B cell (primary cell): ENCODE data around the gene LAMA1. TPM values are rescaled to one million over a fixed set of nuclear protein-coding genes. Genes with fewer than 3 reads are reported as not detected.

ENCODE experiments used
- ATAC-seq: fragments of 200-7000 bp; cut with Tn5 transposase; one replicate; pipeline ENCODE4 v1.10.0; 2021; ENCODE audit warnings: low read depth, mild to moderate bottlenecking, moderate number of reproducible peaks, moderate library complexity
- CTCF ChIA-PET: fragments of 350-600 bp; sonication (Branson Sonifier 250); formaldehyde crosslinking; loops from one replicate; lab custom pipeline; 2021; ENCODE audit warnings: antibody characterized with exemption, inconsistent platforms; lab: Charles Lee
- POLR2A ChIA-PET: fragments of 350-600 bp; sonication (Branson Sonifier 250); formaldehyde crosslinking; loops from one replicate; lab custom pipeline; 2021; ENCODE audit warnings: antibody characterized with exemption; lab: Charles Lee
- DNase-seq: peaks from one replicate; pipeline ENCODE4 v3.0.0; 2013
- H2AFZ ChIP-seq: 2 replicates; pipeline ENCODE4 v1.6.1; 2012; ENCODE audit warnings: mild to moderate bottlenecking, low read depth, low read length; ENCODE audit not compliant: insufficient read depth, poor library complexity, severe bottlenecking
- H3K27ac ChIP-seq, 2 donors: 1 replicate in 1 of 2; 2 replicates in 1 of 2; pipeline ENCODE4 v1.5.1; 2012 to 2013; ENCODE audit warnings: low read length in 2 of 2, mild to moderate bottlenecking in 2 of 2, moderate library complexity in 1 of 2
- H3K27me3 ChIP-seq, 4 experiments: fragments of 200-600 bp in 1 of 4; sonication (generic) in 1 of 4; replicated peaks in 1 of 4; 1 replicate in 2 of 4; 2 replicates in 2 of 4; pipeline versions ENCODE4 v1.6.1 to v1.7.0; 2013 to 2016; ENCODE audit warnings: low read length in 3 of 4, mild to moderate bottlenecking in 2 of 4, mixed read lengths in 1 of 4, moderate library complexity in 1 of 4; ENCODE audit not compliant: insufficient read depth in 4 of 4, control insufficient read depth in 3 of 4; ENCODE audit errors: control extremely low read depth in 1 of 4
- H3K36me3 ChIP-seq, 2 experiments: replicated peaks in 1 of 2; 1 replicate in 1 of 2; 2 replicates in 1 of 2; pipeline versions ENCODE4 v1.6.1 to v1.7.1; 2013; ENCODE audit warnings: low read length in 1 of 2; ENCODE audit not compliant: insufficient read depth in 2 of 2, control insufficient read depth in 1 of 2; ENCODE audit errors: control extremely low read depth in 1 of 2, extremely low read depth in 1 of 2
- H3K4me1 ChIP-seq, 2 donors: fragments of 200-600 bp in 1 of 2; sonication (generic) in 1 of 2; 1 replicate in 1 of 2; 2 replicates in 1 of 2; pipeline versions ENCODE4 v1.5.1 to v1.6.1; 2013 to 2017; ENCODE audit warnings: low read length in 2 of 2; ENCODE audit not compliant: control insufficient read depth in 2 of 2, insufficient read depth in 2 of 2
- H3K4me2 ChIP-seq: replicated peaks from 2 replicates; pipeline ENCODE3; 2012; ENCODE audit warnings: mild to moderate bottlenecking, low read depth, low read length; ENCODE audit not compliant: poor library complexity, severe bottlenecking
- H3K4me3 ChIP-seq, 5 experiments: fragments of 200-600 bp in 1 of 5; sonication (generic) in 1 of 5; 1 replicate in 3 of 5; 2 replicates in 2 of 5; pipeline versions ENCODE4 v1.5.1 to v1.7.0; 2011 to 2016; ENCODE audit warnings: low read length in 4 of 5, mild to moderate bottlenecking in 4 of 5, low read depth in 2 of 5, control low read depth in 1 of 5, moderate library complexity in 1 of 5; ENCODE audit not compliant: insufficient read depth in 1 of 5; ENCODE audit errors: control extremely low read depth in 1 of 5, extremely low read depth in 1 of 5
- H3K79me2 ChIP-seq: fragments of 200-600 bp; sonication (generic); one replicate; pipeline ENCODE4 v1.6.0; 2016; ENCODE audit warnings: low read length; ENCODE audit not compliant: control insufficient read depth, insufficient read depth
- H3K9ac ChIP-seq: fragments of 200-600 bp; sonication (generic); 2 replicates; pipeline ENCODE4 v1.6.1; 2017; ENCODE audit warnings: mild to moderate bottlenecking, low read length, moderate library complexity
- H3K9me3 ChIP-seq, 3 donors: one replicate each; pipeline versions ENCODE4 v1.6.1 to v1.7.1; 2013; ENCODE audit warnings: low read length in 2 of 3; ENCODE audit not compliant: control insufficient read depth in 2 of 3, insufficient read depth in 1 of 3; ENCODE audit errors: control extremely low read depth in 1 of 3
- H4K20me1 ChIP-seq: 2 replicates; pipeline ENCODE4 v1.6.0; 2012; ENCODE audit warnings: mild to moderate bottlenecking, low read length; ENCODE audit not compliant: insufficient read depth, control insufficient read depth, poor library complexity, severe bottlenecking
- H3K27ac Mint-ChIP-seq: one replicate; pipeline ENCODE4 v1.8.0; 2021; ENCODE audit warnings: mixed read lengths
- H3K27me3 Mint-ChIP-seq: one replicate; pipeline ENCODE4 v1.8.0; 2021; ENCODE audit warnings: mixed read lengths
- H3K4me1 Mint-ChIP-seq: one replicate; pipeline ENCODE4 v1.8.0; 2021; ENCODE audit warnings: mixed read lengths
- H3K4me3 Mint-ChIP-seq: one replicate; pipeline ENCODE4 v1.8.0; 2021; ENCODE audit warnings: mixed read lengths
- H3K9me3 Mint-ChIP-seq: one replicate; pipeline ENCODE4 v1.8.0; 2022; ENCODE audit warnings: mixed read lengths; ENCODE audit not compliant: insufficient read depth
- CTCF ChIP-seq: fragments of 200-600 bp; IDR thresholded peaks from one replicate; pipeline ENCODE4 v1.8.0; 2022; ENCODE audit warnings: antibody characterized with exemption, mild to moderate bottlenecking
- EZH2 ChIP-seq: IDR thresholded peaks from 2 replicates; pipeline ENCODE4 v1.6.1; 2012; ENCODE audit warnings: borderline replicate concordance, low read depth, mild to moderate bottlenecking, moderate library complexity, low read length; ENCODE audit not compliant: insufficient read depth, poor library complexity, severe bottlenecking
- WGBS: methylation state at CpG from one replicate; pipeline ENCODE4 v1.1.5; 2013; ENCODE audit warnings: missing lambda C conversion rate; ENCODE audit not compliant: insufficient coverage; 5-methylcytosine and 5-hydroxymethylcytosine counted together
- intact Hi-C: fragments of 100-400 bp; cut with micrococcal nuclease; formaldehyde crosslinking; loops from one replicate; pipeline ENCODE4 v1.10.0; 2022
- polyA plus RNA-seq: library from polyadenylated mRNA; depleted of rRNA; stranded (reverse); fragments of >200 nt; gene quantifications from 2 replicates; pipeline ENCODE4 v1.2.3, GENCODE V29; 2012
- small RNA-seq: library from RNA; depleted of rRNA; stranded (forward); fragments of <200 nt; gene quantifications from one replicate; pipeline ENCODE3, GENCODE V24; 2012; ENCODE audit warnings: low replicate concordance, low read depth; ENCODE audit not compliant: insufficient read length
- total RNA-seq, 2 donors: library from RNA; stranded (reverse); fragments of 120-200 nt in 1 of 2; gene quantifications; 1 replicate in 1 of 2; 2 replicates in 1 of 2; pipeline versions ENCODE4 v1.2.3 to v1.2.4, GENCODE V29; 2013 to 2022

Gene LAMA1
- total and polyA plus RNA-seq, 2 donors (not counting 1 experiment from before 2014, with no cell fraction given), result not detected

DNA sequence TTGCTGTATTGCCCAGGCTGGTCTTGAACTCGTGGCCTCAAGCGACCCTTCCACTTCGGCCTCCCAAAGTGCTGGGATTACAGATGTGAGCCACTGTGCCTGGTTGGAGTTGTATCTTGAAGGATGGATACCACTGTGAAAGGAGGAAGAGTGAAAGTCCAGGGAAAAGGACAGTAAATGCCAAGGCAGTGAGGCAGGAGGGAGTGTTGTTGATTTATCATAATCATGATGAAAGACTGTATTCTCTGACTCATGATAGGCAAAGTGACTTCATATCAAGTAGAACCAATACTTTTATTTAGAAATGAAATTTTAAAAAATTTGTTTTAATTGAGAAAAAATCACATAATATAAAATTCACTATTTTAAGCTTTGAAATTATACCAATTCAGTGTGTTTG is 225.8 kb downstream of the LAMA1 start:
- no peaks in the 10 kb centered on the region for H4K20me1 ChIP-seq
- peaks cover 0 to 3% (median 0%) of the 10 kb centered on the region in 3 donors for H3K9me3 ChIP-seq
- no peaks in the 10 kb centered on the region for H3K79me2 ChIP-seq
- H3K9ac ChIP-seq, result no peak overlapping the region
- Mint-ChIP-seq H3K27me3 (no peaks in the 10 kb centered on the region), H3K27ac (no peak overlapping the region), H3K9me3 (no peaks in the 10 kb centered on the region), H3K4me1 (no peaks in the 10 kb centered on the region), H3K4me3 (no peak overlapping the region)
- intact Hi-C loops, result no loop called here
- H3K36me3 ChIP-seq, result no peaks in the 10 kb centered on the region
- no peak overlapping the region for H2AFZ ChIP-seq
- DNase-seq, result no peak
- no peak for ATAC-seq
- WGBS, result 95% methylated on average over 3 of the region's 3 CpGs
- H3K27me3 ChIP-seq, result no peaks in the 10 kb centered on the region
- no peak overlapping the region for H3K4me2 ChIP-seq
- no peaks in the 10 kb centered on the region for H3K4me1 ChIP-seq
- H3K27ac ChIP-seq, result no peak overlapping the region
- ChIA-PET CTCF (no interaction called here), POLR2A (no interaction called here)
- H3K4me3 ChIP-seq, result no peak overlapping the region
- TF ChIP-seq EZH2 (no peak), CTCF (no peak)

Small RNA genes within 50 kb of the gene (small RNA-seq; reads per million reads assigned to genes)
- gene RNU6-916P, result not detected

Other genes with a start within 250 kb of the LAMA1 start
- not detected in 2 replicates for gene LRRC30, start 113.3 kb upstream of the LAMA1 start, total RNA-seq
- not detected in 2 replicates for gene LRRC30, start 113.3 kb upstream of the LAMA1 start, polyA plus RNA-seq